Measurements from ENCODE around the gene ILF3.

- TF ChIP-seq CTCF (IDR thresholded peaks at IDR 0.05) (no peak), POLR2AphosphoS5 (IDR thresholded peaks at IDR 0.05) (no peak), POLR2A (IDR thresholded peaks at IDR 0.05) (no peak)
Measured at GRCh38 chr19:10611907-10612306, 42.2 kb upstream of the ILF3 start.
